IMR-90 (cell line): Measurements from ENCODE around the gene NRIP1. TPM values are rescaled to one million over a fixed set of nuclear protein-coding genes. Genes with fewer than 3 reads are reported as not detected.

Experiments
- ATAC-seq: fragments of 200-7000 bp; cut with Tn5 transposase; 2 replicates; pipeline ENCODE4 v1.9.1; 2020; ENCODE audit warnings: low read depth, mild to moderate bottlenecking, moderate library complexity
- BruUV-seq: library from RNA; stranded (reverse); fragments of 400-500 nt; replicated peaks from 2 replicates; lab custom pipeline; 2021; lab: Mats Ljungman, UMichigan
- CTCF ChIA-PET: fragments of 300-600 bp; formaldehyde crosslinking; extraction: SDS; loops from one replicate; lab custom pipeline; 2021; ENCODE audit warnings: antibody characterized with exemption; lab: Yijun Ruan, JAX
- POLR2A ChIA-PET: fragments of 300-600 bp; sonication (Branson Sonifier 250); formaldehyde crosslinking; loops from one replicate; lab custom pipeline; 2022; ENCODE audit warnings: antibody characterized with exemption; ENCODE audit not compliant: unreplicated experiment; lab: Charles Lee
- DNase-seq: peaks from one replicate; pipeline ENCODE4 v3.0.0; 2013
- H2AFZ ChIP-seq: replicated peaks from 2 replicates; pipeline ENCODE3; 2013; ENCODE audit warnings: low read length, mild to moderate bottlenecking; ENCODE audit not compliant: poor library complexity
- H2AK5ac ChIP-seq: 2 replicates; pipeline ENCODE4 v1.6.1; 2013; ENCODE audit warnings: low read depth, low read length, inconsistent platforms
- H2AK9ac ChIP-seq: replicated peaks from 2 replicates; pipeline ENCODE3; 2013; ENCODE audit warnings: mild to moderate bottlenecking, low read depth, low read length, moderate library complexity; ENCODE audit not compliant: poor library complexity
- H2BK120ac ChIP-seq: 2 replicates; pipeline ENCODE4 v1.6.1; 2013; ENCODE audit warnings: low read depth, low read length, inconsistent platforms
- H2BK15ac ChIP-seq: 3 replicates; pipeline ENCODE4 v1.6.1; 2013; ENCODE audit warnings: low read depth, low read length, inconsistent platforms
- H2BK20ac ChIP-seq: 2 replicates; pipeline ENCODE4 v1.6.1; 2013; ENCODE audit warnings: low read depth, mild to moderate bottlenecking, inconsistent platforms, low read length, moderate library complexity
- H2BK5ac ChIP-seq: 2 replicates; pipeline ENCODE4 v1.6.1; 2013; ENCODE audit warnings: mild to moderate bottlenecking, low read depth, low read length, inconsistent platforms; ENCODE audit not compliant: poor library complexity, severe bottlenecking
- H3K14ac ChIP-seq: replicated peaks from 2 replicates; pipeline ENCODE4 v1.6.1; 2013; ENCODE audit warnings: low read depth, low read length, inconsistent platforms
- H3K18ac ChIP-seq: 2 replicates; pipeline ENCODE4 v1.6.1; 2013; ENCODE audit warnings: low read depth, low read length, control low read depth
- H3K23ac ChIP-seq: 2 replicates; pipeline ENCODE4 v1.6.1; 2013; ENCODE audit warnings: low read depth, low read length, inconsistent platforms
- H3K27ac ChIP-seq: 2 replicates; pipeline ENCODE4 v1.5.1; 2013; ENCODE audit warnings: mild to moderate bottlenecking, control low read depth, low read length; ENCODE audit not compliant: insufficient read depth
- H3K27me3 ChIP-seq: 2 replicates; pipeline ENCODE4 v1.6.1; 2013; ENCODE audit warnings: low read length; ENCODE audit not compliant: control insufficient read depth, insufficient read depth
- H3K36me3 ChIP-seq: 2 replicates; pipeline ENCODE4 v1.6.1; 2013; ENCODE audit warnings: low read length, mixed read lengths; ENCODE audit not compliant: control insufficient read depth, insufficient read depth
- H3K4ac ChIP-seq: 2 replicates; pipeline ENCODE4 v1.6.1; 2013; ENCODE audit warnings: low read depth, low read length, inconsistent platforms
- H3K4me1 ChIP-seq: 2 replicates; pipeline ENCODE4 v1.6.1; 2013; ENCODE audit warnings: low read length, mixed read lengths; ENCODE audit not compliant: control insufficient read depth, insufficient read depth
- H3K4me2 ChIP-seq: 2 replicates; pipeline ENCODE4 v1.6.1; 2013; ENCODE audit warnings: low read depth, mild to moderate bottlenecking, control low read depth, low read length, moderate library complexity
- H3K4me3 ChIP-seq: 2 replicates; pipeline ENCODE4 v1.5.1; 2013; ENCODE audit warnings: low read depth, mild to moderate bottlenecking, control low read depth, low read length, moderate library complexity; ENCODE audit not compliant: insufficient read depth
- H3K56ac ChIP-seq: 2 replicates; pipeline ENCODE4 v1.6.1; 2013; ENCODE audit warnings: low read length, inconsistent platforms; ENCODE audit not compliant: insufficient read depth; ENCODE audit errors: extremely low read depth
- H3K79me1 ChIP-seq, 2 experiments: 2 replicates each; pipeline ENCODE4 v1.6.1; 2013; ENCODE audit warnings: low read length in 2 of 2, inconsistent platforms in 1 of 2, low read depth in 1 of 2
- H3K9ac ChIP-seq: 2 replicates; pipeline ENCODE4 v1.6.1; 2013; ENCODE audit warnings: low read depth, low read length, control low read depth
- H3K9me1 ChIP-seq: 2 replicates; pipeline ENCODE4 v1.6.1; 2013; ENCODE audit warnings: low read length, inconsistent platforms; ENCODE audit not compliant: insufficient read depth
- H3K9me3 ChIP-seq: 2 replicates; pipeline ENCODE4 v1.6.1; 2013; ENCODE audit warnings: low read length; ENCODE audit not compliant: control insufficient read depth, insufficient read depth
- H4K20me1 ChIP-seq: 2 replicates; pipeline ENCODE4 v1.6.1; 2013; ENCODE audit warnings: low read length, inconsistent platforms; ENCODE audit not compliant: insufficient read depth
- H4K5ac ChIP-seq: 2 replicates; pipeline ENCODE4 v1.6.1; 2013; ENCODE audit warnings: mild to moderate bottlenecking, low read depth, low read length, control low read depth
- H4K8ac ChIP-seq, 2 experiments: 2 replicates each; pipeline ENCODE4 v1.6.1; 2013; ENCODE audit warnings: low read depth in 2 of 2, low read length in 2 of 2, control low read depth in 1 of 2, inconsistent platforms in 1 of 2
- H4K91ac ChIP-seq: 2 replicates; pipeline ENCODE4 v1.6.1; 2013; ENCODE audit warnings: low read depth, low read length, inconsistent platforms; ENCODE audit not compliant: insufficient read depth
- BHLHE40 ChIP-seq: fragments of 150-350 bp; IDR thresholded peaks from 2 replicates; pipeline ENCODE4 v1.6.1; 2016; ENCODE audit warnings: mild to moderate bottlenecking, low read depth, low read length
- CHD1 ChIP-seq: IDR thresholded peaks from 2 replicates; pipeline ENCODE4 v1.6.1; 2012; ENCODE audit warnings: low read depth, low read length, improper control_type of control experiment
- FOS ChIP-seq: fragments of 150-350 bp; IDR thresholded peaks from 2 replicates; pipeline ENCODE4 v1.6.1; 2016; ENCODE audit warnings: low read depth, low read length
- MAFK ChIP-seq: IDR thresholded peaks from 2 replicates; pipeline ENCODE4 v1.6.1; 2012; ENCODE audit warnings: low read depth, low read length, improper control_type of control experiment
- MAZ ChIP-seq: IDR thresholded peaks from 2 replicates; pipeline ENCODE4 v1.6.1; 2012; ENCODE audit warnings: low read depth, mild to moderate bottlenecking, low read length, improper control_type of control experiment, moderate library complexity, borderline replicate concordance
- MXI1 ChIP-seq: IDR thresholded peaks from 2 replicates; pipeline ENCODE4 v1.6.1; 2012; ENCODE audit warnings: low read depth, mild to moderate bottlenecking, low read length, moderate library complexity, borderline replicate concordance
- POLR2A ChIP-seq: IDR thresholded peaks from 2 replicates; pipeline ENCODE4 v1.6.1; 2012; ENCODE audit warnings: mild to moderate bottlenecking, low read depth, low read length
- RAD21 ChIP-seq: IDR thresholded peaks from 2 replicates; pipeline ENCODE4 v1.6.1; 2012; ENCODE audit warnings: low read length, improper control_type of control experiment
- RCOR1 ChIP-seq: IDR thresholded peaks from 2 replicates; pipeline ENCODE4 v1.6.1; 2012; ENCODE audit warnings: mild to moderate bottlenecking, low read length, improper control_type of control experiment; ENCODE audit not compliant: insufficient replicate concordance
- SMC3 ChIP-seq: fragments of 150-350 bp; IDR thresholded peaks from 2 replicates; pipeline ENCODE4 v1.6.1; 2016; ENCODE audit warnings: low read depth, mild to moderate bottlenecking, antibody characterized with exemption, low read length, moderate library complexity
- WGBS, 2 experiments: methylation state at CpG; one replicate each; pipeline versions ENCODE4 v1.1.5 to v1.1.7; 2013; ENCODE audit warnings: missing lambda C conversion rate in 2 of 2; ENCODE audit not compliant: insufficient read length in 1 of 2; ENCODE audit errors: extremely low coverage in 2 of 2; 5-methylcytosine and 5-hydroxymethylcytosine counted together
- dilution Hi-C: fragments of 300-500 bp; cut with HindIII; formaldehyde crosslinking; loops from one replicate; pipeline ENCODE4 v1.14.3; 2018; ENCODE audit warnings: low sequenced_read_pairs; ENCODE audit not compliant: unreplicated experiment
- in situ Hi-C: fragments of 300-500 bp; cut with MboI; formaldehyde crosslinking; loops from 3 replicates; pipeline ENCODE4 v1.14.3; 2019; ENCODE audit warnings: low sequenced_read_pairs, inconsistent platforms, mixed read lengths
- intact Hi-C: fragments of 100-400 bp; cut with micrococcal nuclease; formaldehyde crosslinking; loops from 2 replicates; pipeline ENCODE4 v1.10.0; 2022
- polyA plus RNA-seq, 3 experiments: library from polyadenylated mRNA; depleted of rRNA; stranded (reverse); fragments of >200 nt; gene quantifications; 2 replicates each; pipeline ENCODE4 v1.2.3, GENCODE V29; 2012; ENCODE audit warnings: low replicate concordance in 1 of 3
- total RNA-seq: library from RNA; depleted of rRNA; stranded (reverse); fragments of >200 nt; gene quantifications from 2 replicates; pipeline ENCODE4 v1.2.3, GENCODE V29; 2012
- TF ChIP-seq, protein P1 (sequence below): fragments of 150-350 bp; IDR thresholded peaks from 2 replicates; pipeline ENCODE4 v1.6.1; 2017; ENCODE audit warnings: mild to moderate bottlenecking, antibody characterized with exemption, low read length, low read depth
- TF ChIP-seq, protein P2 (sequence below): conservative IDR thresholded peaks from 2 replicates; pipeline ENCODE4 v1.5.1; 2012; ENCODE audit warnings: mild to moderate bottlenecking, low read depth, low read length, improper control_type of control experiment
- TF ChIP-seq, protein P3 (sequence below): fragments of 150-350 bp; IDR thresholded peaks from 2 replicates; pipeline ENCODE4 v1.6.1; 2016; ENCODE audit warnings: low read depth, mild to moderate bottlenecking, low read length, moderate library complexity, borderline replicate concordance

The NRIP1 gene
- total and polyA plus RNA-seq, 2 of the 4 experiments (the other 2 are of a cell fraction), result 9.6 to 73.8 TPM

DNA sequence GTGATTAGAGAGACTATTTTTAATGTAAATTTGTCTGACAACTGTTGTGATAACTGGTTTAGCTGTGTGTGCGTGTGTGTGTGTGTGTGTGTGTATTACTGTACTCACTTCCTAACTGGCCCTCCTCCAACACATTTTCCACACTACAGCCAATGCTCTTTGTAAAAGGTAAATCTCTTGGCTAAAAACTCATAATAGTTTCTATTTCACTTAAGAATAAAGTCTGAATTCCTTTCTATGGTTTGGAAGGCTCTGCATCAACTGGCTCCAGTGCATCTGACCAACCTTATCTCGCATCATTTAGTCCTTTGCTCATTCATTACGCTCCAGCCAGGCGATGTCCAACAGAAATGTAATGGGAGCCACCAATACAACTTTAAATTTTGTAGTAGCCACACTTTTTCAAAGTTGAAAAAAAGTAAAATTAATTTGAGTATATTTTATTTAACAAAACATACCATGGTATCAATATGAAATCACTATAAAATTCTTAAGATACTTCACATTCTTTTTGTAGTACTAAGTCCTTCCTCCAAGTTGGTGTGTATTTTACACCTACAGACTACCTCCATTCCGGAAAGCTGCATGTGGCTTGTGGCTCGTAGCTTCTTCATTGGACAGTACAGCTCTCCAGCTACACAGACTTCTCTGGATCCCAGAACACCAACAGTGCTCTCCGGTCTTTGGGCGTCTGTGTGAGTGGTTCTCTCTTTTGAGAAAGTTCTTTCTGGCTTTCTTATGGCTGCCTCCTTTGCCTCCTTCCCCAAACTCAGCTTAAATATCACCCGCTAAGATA lies 68.9 kb downstream of the NRIP1 start:
- Histone ChIP-seq H3K14ac (peak overlapping the region; percentile 65; the same call in 1 of the 2 replicates), H3K56ac (no peak overlapping the region; the same call in 1 of the 2 replicates), H3K27me3 (no peaks in the 10 kb centered on the region), H2BK120ac (peak overlapping the region; percentile 55), H4K5ac (peak overlapping the region; percentile 22; the same call in 1 of the 2 replicates), H3K36me3 (peaks cover 9% of the 10 kb centered on the region), H2AFZ (no peak overlapping the region), H3K9me3 (no peaks in the 10 kb centered on the region), H3K4me3 (no peak overlapping the region), H2BK5ac (peak overlapping the region; percentile 76), H3K4me2 (peak overlapping the region; percentile 45; the same call in 1 of the 2 replicates), H4K91ac (peak overlapping the region; percentile 54), H4K8ac (peak overlapping the region; percentile 46 to 73; a peak in 3 of 4 replicates), H2AK9ac (no peak overlapping the region), H4K20me1 (0 out of 2 replicates have a peak, but pooled peaks cover 4% of the 10 kb centered on the region), H3K4ac (peak overlapping the region; percentile 52; the same call in 1 of the 2 replicates), H3K23ac (peak overlapping the region; percentile 13; the same call in 1 of the 2 replicates), H3K27ac (peak overlapping the region; percentile 50), H3K4me1 (peaks cover 17% of the 10 kb centered on the region), H3K18ac (peak overlapping the region; percentile 69; the same call in 1 of the 2 replicates), H2BK20ac (no peak overlapping the region), H2BK15ac (peak overlapping the region; percentile 65; the same call in 1 of the 3 replicates), H2AK5ac (peak overlapping the region; percentile 78), H3K9ac (no peak overlapping the region), H3K79me1 (peaks cover 14 to 56% of the 10 kb centered on the region in 2 experiments), H3K9me1 (peaks cover 9% of the 10 kb centered on the region; the same call in 1 of the 2 replicates)
- ATAC-seq, result peak; percentile 28; the same call in 1 of the 2 replicates
- WGBS, 2 experiments, result 100% methylated on average over 1 of the region's 9 CpGs; no CpG with 5 or more reads in 1 of the 2 experiments
- BruUV-seq, result no TSS peak
- CTCF ChIA-PET, result no interaction called here
- dilution Hi-C loops (no loop called here), in situ Hi-C loops (no loop called here), intact Hi-C loops (no loop called here)
- peak; percentile 63 for DNase-seq
- POLR2A ChIA-PET, result no interaction called here
- TF ChIP-seq SMC3 (no peak), BHLHE40 (no peak), RCOR1 (no peak), POLR2A (no peak), FOS (no peak), MAFK (no peak), MAZ (no peak), MXI1 (no peak), RAD21 (no peak), CHD1 (no peak)
- TF ChIP-seq, protein P1, sequence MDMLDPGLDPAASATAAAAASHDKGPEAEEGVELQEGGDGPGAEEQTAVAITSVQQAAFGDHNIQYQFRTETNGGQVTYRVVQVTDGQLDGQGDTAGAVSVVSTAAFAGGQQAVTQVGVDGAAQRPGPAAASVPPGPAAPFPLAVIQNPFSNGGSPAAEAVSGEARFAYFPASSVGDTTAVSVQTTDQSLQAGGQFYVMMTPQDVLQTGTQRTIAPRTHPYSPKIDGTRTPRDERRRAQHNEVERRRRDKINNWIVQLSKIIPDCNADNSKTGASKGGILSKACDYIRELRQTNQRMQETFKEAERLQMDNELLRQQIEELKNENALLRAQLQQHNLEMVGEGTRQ, result no peak
- TF ChIP-seq, protein P2, sequence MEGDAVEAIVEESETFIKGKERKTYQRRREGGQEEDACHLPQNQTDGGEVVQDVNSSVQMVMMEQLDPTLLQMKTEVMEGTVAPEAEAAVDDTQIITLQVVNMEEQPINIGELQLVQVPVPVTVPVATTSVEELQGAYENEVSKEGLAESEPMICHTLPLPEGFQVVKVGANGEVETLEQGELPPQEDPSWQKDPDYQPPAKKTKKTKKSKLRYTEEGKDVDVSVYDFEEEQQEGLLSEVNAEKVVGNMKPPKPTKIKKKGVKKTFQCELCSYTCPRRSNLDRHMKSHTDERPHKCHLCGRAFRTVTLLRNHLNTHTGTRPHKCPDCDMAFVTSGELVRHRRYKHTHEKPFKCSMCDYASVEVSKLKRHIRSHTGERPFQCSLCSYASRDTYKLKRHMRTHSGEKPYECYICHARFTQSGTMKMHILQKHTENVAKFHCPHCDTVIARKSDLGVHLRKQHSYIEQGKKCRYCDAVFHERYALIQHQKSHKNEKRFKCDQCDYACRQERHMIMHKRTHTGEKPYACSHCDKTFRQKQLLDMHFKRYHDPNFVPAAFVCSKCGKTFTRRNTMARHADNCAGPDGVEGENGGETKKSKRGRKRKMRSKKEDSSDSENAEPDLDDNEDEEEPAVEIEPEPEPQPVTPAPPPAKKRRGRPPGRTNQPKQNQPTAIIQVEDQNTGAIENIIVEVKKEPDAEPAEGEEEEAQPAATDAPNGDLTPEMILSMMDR, result no peak
- TF ChIP-seq, protein P3, sequence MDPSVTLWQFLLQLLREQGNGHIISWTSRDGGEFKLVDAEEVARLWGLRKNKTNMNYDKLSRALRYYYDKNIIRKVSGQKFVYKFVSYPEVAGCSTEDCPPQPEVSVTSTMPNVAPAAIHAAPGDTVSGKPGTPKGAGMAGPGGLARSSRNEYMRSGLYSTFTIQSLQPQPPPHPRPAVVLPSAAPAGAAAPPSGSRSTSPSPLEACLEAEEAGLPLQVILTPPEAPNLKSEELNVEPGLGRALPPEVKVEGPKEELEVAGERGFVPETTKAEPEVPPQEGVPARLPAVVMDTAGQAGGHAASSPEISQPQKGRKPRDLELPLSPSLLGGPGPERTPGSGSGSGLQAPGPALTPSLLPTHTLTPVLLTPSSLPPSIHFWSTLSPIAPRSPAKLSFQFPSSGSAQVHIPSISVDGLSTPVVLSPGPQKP, result no peak
